ENCODE results near the gene COA8. TPM values are rescaled to one million over a fixed set of nuclear protein-coding genes. Genes with fewer than 3 reads are reported as not detected.
"Not testable (repeated sequence)": the region's sequence is repeated elsewhere in the genome, so short reads cannot be mapped to it uniquely, and the experiment has no call there.

COA8 gene
- total RNA-seq, 4 donors from 2014 or later: 1.5 to 17.1 (median 15.2) TPM; not detected in 1

DNA sequence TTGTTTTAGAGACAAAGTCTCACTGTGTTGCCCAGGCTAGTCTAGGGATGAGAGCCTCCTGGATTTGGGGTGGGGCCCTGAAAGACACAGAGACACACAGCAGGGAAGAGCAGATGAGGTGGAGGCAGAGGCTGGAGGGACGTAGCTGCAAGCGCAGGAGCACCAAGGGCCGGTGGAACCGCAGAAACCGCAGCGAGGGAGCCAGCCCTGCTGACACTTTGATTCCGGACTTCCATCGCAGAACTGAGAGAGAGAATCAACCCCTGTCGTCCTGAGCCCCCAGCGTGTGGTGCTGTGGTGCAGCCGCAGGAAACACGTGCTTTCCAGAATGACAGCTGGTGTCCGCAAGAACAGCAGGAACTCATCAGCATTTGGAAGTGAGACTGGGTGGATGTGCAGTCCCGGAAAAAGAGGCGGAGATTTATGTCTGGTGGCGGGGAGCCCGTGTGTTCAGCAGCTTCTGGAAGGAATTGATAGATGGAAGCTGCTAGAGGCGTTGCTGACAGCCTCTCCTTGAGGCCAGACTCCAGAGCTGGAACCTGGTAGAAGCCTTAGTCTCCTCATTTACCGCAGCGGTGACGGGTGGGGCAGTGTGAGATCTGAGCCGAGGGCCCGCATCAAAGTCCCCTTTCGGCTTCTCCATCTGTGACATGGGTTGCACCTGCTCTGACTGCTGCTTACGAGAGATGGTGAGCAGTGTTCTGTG, 44.4 kb downstream of the COA8 start:
- in situ Hi-C loops (cut with MboI; ENCODE audit: low pct_ligation_motif_present in 1 of 4, low pct_unique_long_range_greater_than_20kb in 1 of 4, low sequenced_read_pairs in 3 of 4) (no loop called here), intact Hi-C loops (cut with DNase I; ENCODE audit: low total_unique reads) (no loop called here)
- peak; percentile 81 for DNase-seq
- WGBS, 2 donors (ENCODE audit: low coverage in 1 of 2): 1% methylated on average over 25 of the region's 25 CpGs; no CpG with 5 or more reads in 1 of the 2 donors
- Histone ChIP-seq H3K36me3 (no peaks in the 10 kb centered on the region), H3K4me1 (peaks cover 4 to 22% (median 18%) of the 10 kb centered on the region in 4 donors), H3K27me3 (peaks cover 13% of the 10 kb centered on the region), H3K4me3 (peak overlapping the region in 2 of 4 donors; percentile 20 to 39), H3K9me3 (peaks cover 0 to 13% of the 10 kb centered on the region in 2 donors), H3K27ac (peak overlapping the region in 2 of 4 donors; percentile 31 to 35)
- no peak for TF ChIP-seq EP300 (IDR thresholded peaks at IDR 0.05; ENCODE audit: low read depth)
- TF ChIP-seq, protein P1, sequence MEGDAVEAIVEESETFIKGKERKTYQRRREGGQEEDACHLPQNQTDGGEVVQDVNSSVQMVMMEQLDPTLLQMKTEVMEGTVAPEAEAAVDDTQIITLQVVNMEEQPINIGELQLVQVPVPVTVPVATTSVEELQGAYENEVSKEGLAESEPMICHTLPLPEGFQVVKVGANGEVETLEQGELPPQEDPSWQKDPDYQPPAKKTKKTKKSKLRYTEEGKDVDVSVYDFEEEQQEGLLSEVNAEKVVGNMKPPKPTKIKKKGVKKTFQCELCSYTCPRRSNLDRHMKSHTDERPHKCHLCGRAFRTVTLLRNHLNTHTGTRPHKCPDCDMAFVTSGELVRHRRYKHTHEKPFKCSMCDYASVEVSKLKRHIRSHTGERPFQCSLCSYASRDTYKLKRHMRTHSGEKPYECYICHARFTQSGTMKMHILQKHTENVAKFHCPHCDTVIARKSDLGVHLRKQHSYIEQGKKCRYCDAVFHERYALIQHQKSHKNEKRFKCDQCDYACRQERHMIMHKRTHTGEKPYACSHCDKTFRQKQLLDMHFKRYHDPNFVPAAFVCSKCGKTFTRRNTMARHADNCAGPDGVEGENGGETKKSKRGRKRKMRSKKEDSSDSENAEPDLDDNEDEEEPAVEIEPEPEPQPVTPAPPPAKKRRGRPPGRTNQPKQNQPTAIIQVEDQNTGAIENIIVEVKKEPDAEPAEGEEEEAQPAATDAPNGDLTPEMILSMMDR (IDR thresholded peaks at IDR 0.05): peak in 2 of 5 experiments; percentile 15 to 22
- TF ChIP-seq POLR2AphosphoS5 (IDR thresholded peaks at IDR 0.05): peak; percentile 92 to 95 (median 94)

DNA sequence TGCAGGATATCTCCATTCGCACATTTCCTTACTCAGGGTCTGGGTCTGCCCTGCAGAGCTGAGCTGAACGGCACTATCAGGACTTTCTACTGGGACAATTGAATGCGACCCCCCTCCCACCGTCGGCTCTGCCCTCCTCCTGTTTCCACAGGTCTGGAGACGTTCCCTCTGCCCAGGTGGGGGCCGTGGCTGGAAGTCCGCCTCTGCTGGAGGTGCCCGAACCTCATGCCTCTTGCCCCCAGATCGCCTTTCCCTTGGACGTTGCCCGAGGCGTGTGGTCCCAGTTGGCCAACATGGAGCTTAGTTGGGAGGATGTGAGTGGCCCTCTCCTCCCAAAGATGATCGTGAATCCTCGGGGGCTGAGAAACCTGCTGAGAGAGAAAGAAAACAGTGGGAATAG, 45.1 kb downstream of the COA8 start:
- H3K36me3 ChIP-seq: no peaks in the 10 kb centered on the region
- TF ChIP-seq EP300 (IDR thresholded peaks at IDR 0.05; ENCODE audit: low read depth) (no peak), POLR2AphosphoS5 (IDR thresholded peaks at IDR 0.05) (no peak), POLR2A (IDR thresholded peaks at IDR 0.05) (no peak)
- TF ChIP-seq, protein P1 (IDR thresholded peaks at IDR 0.05): no peak
- H3K27ac ChIP-seq: no peak overlapping the region
- 40 to 57% methylated on average over 3 to 15 of the region's 15 CpGs for WGBS, 2 donors (ENCODE audit: low coverage in 1 of 2)
- DNase-seq: no peak
- peaks cover 13% of the 10 kb centered on the region for H3K27me3 ChIP-seq
- peaks cover 0 to 13% of the 10 kb centered on the region in 2 donors for H3K9me3 ChIP-seq
- in situ Hi-C loops (cut with MboI; ENCODE audit: low pct_ligation_motif_present in 1 of 4, low pct_unique_long_range_greater_than_20kb in 1 of 4, low sequenced_read_pairs in 3 of 4) (no loop called here), intact Hi-C loops (cut with DNase I; ENCODE audit: low total_unique reads) (no loop called here)
- H3K4me3 ChIP-seq: peak overlapping the region in 1 of 4 donors; percentile 39
- peaks cover 4 to 22% (median 18%) of the 10 kb centered on the region in 4 donors for H3K4me1 ChIP-seq

DNA sequence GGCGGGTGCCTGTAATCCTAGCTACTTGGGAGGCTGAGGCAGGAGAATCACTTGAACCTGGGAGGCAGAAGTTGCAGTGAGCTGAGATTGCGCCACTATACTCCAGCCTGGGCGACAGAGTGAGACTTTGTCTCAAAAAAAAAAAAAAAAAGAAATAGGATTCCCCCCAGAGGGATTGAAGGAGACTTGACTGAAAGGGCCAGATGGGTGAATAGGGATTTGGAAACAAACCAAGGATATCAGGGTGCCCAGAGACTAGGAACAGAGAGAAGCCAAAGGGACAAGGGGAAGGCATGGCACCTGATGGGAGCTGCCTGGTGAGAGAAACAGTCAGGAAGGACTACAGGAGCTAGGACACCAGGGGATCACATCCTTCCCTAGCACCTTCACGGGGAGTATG, 46.3 kb downstream of the COA8 start:
- in situ Hi-C loops (cut with MboI; ENCODE audit: low pct_ligation_motif_present in 1 of 4, low pct_unique_long_range_greater_than_20kb in 1 of 4, low sequenced_read_pairs in 3 of 4); DNase-seq; H3K27ac ChIP-seq; intact Hi-C loops (cut with DNase I; ENCODE audit: low total_unique reads); H3K36me3 ChIP-seq; H3K4me3 ChIP-seq: not testable (repeated sequence)
- WGBS, 2 donors (ENCODE audit: low coverage in 1 of 2): 96 to 100% methylated on average over 3 to 4 of the region's 4 CpGs
- Histone ChIP-seq H3K4me1 (peaks cover 4 to 22% (median 18%) of the 10 kb centered on the region in 4 donors), H3K9me3 (peaks cover 0 to 13% of the 10 kb centered on the region in 2 donors), H3K27me3 (peaks cover 13% of the 10 kb centered on the region)

DNA sequence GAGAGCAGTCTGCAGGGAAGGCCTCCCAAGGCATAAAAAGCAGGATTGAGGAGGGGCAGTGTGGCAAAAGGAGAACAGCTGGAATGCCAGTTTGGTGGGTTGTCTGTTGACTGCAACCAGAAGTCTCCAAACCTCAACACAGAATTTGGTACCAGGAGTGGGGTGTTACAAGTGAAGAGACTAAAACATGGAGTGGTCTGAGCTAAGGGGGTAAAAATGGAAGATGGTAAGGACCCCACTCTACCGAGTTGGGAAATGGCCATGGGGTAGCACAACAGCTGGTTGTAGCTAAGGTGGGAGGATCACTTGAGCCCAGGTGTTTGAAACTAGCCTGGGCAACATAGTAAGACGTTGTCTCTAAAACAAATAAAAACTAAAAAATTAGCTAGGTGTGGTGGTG, 48.5 kb downstream of the COA8 start:
- intact Hi-C loops (cut with DNase I; ENCODE audit: low total_unique reads): no loop called here
- no peak overlapping the region for H3K27ac ChIP-seq
- in situ Hi-C loops (cut with MboI; ENCODE audit: low pct_ligation_motif_present in 1 of 4, low pct_unique_long_range_greater_than_20kb in 1 of 4, low sequenced_read_pairs in 3 of 4): no loop called here
- H3K4me1 ChIP-seq: peaks cover 4 to 22% (median 18%) of the 10 kb centered on the region in 4 donors
- peaks cover 13% of the 10 kb centered on the region for H3K27me3 ChIP-seq
- no peak for TF ChIP-seq POLR2AphosphoS5 (IDR thresholded peaks at IDR 0.05)
- WGBS, 2 donors (ENCODE audit: low coverage in 1 of 2): 95 to 96% methylated on average over 2 of the region's 2 CpGs
- H3K9me3 ChIP-seq: peaks cover 0 to 13% of the 10 kb centered on the region in 2 donors
- no peak overlapping the region for H3K4me3 ChIP-seq
- no peaks in the 10 kb centered on the region for H3K36me3 ChIP-seq
- no peak for DNase-seq

DNA sequence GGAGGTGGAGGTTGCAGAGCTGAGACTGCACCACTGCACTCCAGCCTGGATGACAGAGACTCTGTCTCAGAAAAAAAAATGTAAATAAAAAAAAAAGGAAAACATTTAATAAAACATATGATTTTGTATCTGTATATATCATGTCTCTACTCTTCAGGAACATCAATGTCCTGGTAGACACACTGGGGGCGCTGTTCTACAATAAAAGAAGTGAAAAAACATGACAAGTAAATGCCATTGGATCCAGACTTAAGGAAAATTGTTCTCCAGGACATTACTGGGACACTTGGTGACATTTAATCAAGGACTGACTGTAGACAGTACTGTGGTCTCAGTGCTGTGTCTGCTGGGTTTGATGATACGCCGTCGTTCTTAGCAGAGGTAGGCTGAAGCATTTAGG, 50.8 kb downstream of the COA8 start:
- WGBS, 2 donors (ENCODE audit: low coverage in 1 of 2): 84 to 87% methylated on average over 4 of the region's 4 CpGs
- peak; percentile 14 for DNase-seq
- peaks cover 0 to under 1% (median under 1%) of the 10 kb centered on the region in 4 donors for H3K4me1 ChIP-seq
- in situ Hi-C loops (cut with MboI; ENCODE audit: low pct_ligation_motif_present in 1 of 4, low pct_unique_long_range_greater_than_20kb in 1 of 4, low sequenced_read_pairs in 3 of 4) (no loop called here), intact Hi-C loops (cut with DNase I; ENCODE audit: low total_unique reads) (no loop called here)
- no peak overlapping the region for H3K27ac ChIP-seq
- no peak for TF ChIP-seq EP300 (IDR thresholded peaks at IDR 0.05; ENCODE audit: low read depth)
- TF ChIP-seq, protein P1 (IDR thresholded peaks at IDR 0.05): peak in 3 of 5 experiments; percentile 17 to 38 (median 25)
- no peak overlapping the region for H3K4me3 ChIP-seq
- peaks cover 0 to 13% of the 10 kb centered on the region in 2 donors for H3K9me3 ChIP-seq
- peaks cover 3% of the 10 kb centered on the region for H3K27me3 ChIP-seq
- no peaks in the 10 kb centered on the region for H3K36me3 ChIP-seq

All from transverse colon (tissue), 4 donors.